ENCODE data around the gene TTI1. TPM values are rescaled to one million over a fixed set of nuclear protein-coding genes. Genes with fewer than 3 reads are reported as not detected.
A peak's percentile ranks its signal among the peaks of the same experiment; 100 is the strongest.

Gene TTI1
- polyA plus RNA-seq, 1 experiment, result 15.1 TPM

- no peak for DNase-seq (ENCODE audit: low read depth, low spot score)
- CTCF ChIA-PET, result interaction anchor here (0.8 to 1.6 kb wide), 3 partner anchors 69 to 423 kb away, joined by 3 to 5 read pairs (median 3); no protein-coding TSS in a partner anchor
- no peak overlapping the region for H3K27ac ChIP-seq (ENCODE audit: low read depth, low read length)
- H3K27me3 ChIP-seq (ENCODE audit: control insufficient read depth, insufficient read depth, low read length), result no peaks in the 10 kb centered on the region
- no peak overlapping the region for H3K4me3 ChIP-seq (ENCODE audit: low read depth, low read length)
- TF ChIP-seq CTCF (IDR thresholded peaks at IDR 0.05; ENCODE audit: low read depth, low read length), result no peak
- no peaks in the 10 kb centered on the region for H3K9me3 ChIP-seq (ENCODE audit: control insufficient read depth, insufficient read depth, low read length)
- POLR2A ChIA-PET, result no interaction called here
These were observed 45.5 kb downstream of the TTI1 start for GRCh38 chr20:37987602-37988290.

- H3K27ac ChIP-seq (ENCODE audit: low read depth, low read length), result no peak overlapping the region
- no peak overlapping the region for H3K4me3 ChIP-seq (ENCODE audit: low read depth, low read length)
- no peak for TF ChIP-seq CTCF (IDR thresholded peaks at IDR 0.05; ENCODE audit: low read depth, low read length)
- ChIA-PET CTCF (interaction anchor here (0.8 to 1.3 kb wide), 2 partner anchors 70 to 234 kb away, joined by 3 read pairs; no protein-coding TSS in a partner anchor), POLR2A (no interaction called here)
- peak; percentile 6 for DNase-seq (ENCODE audit: low read depth, low spot score)
- no peaks in the 10 kb centered on the region for H3K9me3 ChIP-seq (ENCODE audit: control insufficient read depth, insufficient read depth, low read length)
- H3K27me3 ChIP-seq (ENCODE audit: control insufficient read depth, insufficient read depth, low read length), result no peaks in the 10 kb centered on the region
These were observed 46.2 kb downstream of the TTI1 start for GRCh38 chr20:37986873-37987601.

- CTCF ChIA-PET, result interaction anchor here (0.6 kb wide), 1 partner anchor 21 kb away, joined by 4 read pairs; no protein-coding TSS in a partner anchor
- POLR2A ChIA-PET, result no interaction called here
- no peak for DNase-seq (ENCODE audit: low read depth, low spot score)
- H3K27me3 ChIP-seq (ENCODE audit: control insufficient read depth, insufficient read depth, low read length), result no peaks in the 10 kb centered on the region
- TF ChIP-seq CTCF (IDR thresholded peaks at IDR 0.05; ENCODE audit: low read depth, low read length), result no peak
- H3K4me3 ChIP-seq (ENCODE audit: low read depth, low read length), result no peak overlapping the region
- H3K9me3 ChIP-seq (ENCODE audit: control insufficient read depth, insufficient read depth, low read length), result no peaks in the 10 kb centered on the region
- H3K27ac ChIP-seq (ENCODE audit: low read depth, low read length), result no peak overlapping the region
These were observed 47.0 kb downstream of the TTI1 start for GRCh38 chr20:37986044-37986858.

GRCh38 chr20:37984018-37984785 is 49.1 kb downstream of the TTI1 start:
- CTCF ChIA-PET, result interaction anchor here (1.1 to 1.7 kb wide), 2 partner anchors 9 to 73 kb away, joined by 3 to 10 read pairs; no protein-coding TSS in a partner anchor
- H3K27ac ChIP-seq (ENCODE audit: low read depth, low read length), result no peak overlapping the region
- POLR2A ChIA-PET, result no interaction called here

More at GRCh38 chr20:37984018-37984785, 49.1 kb downstream of the TTI1 start:
- H3K4me3 ChIP-seq (ENCODE audit: low read depth, low read length), result no peak overlapping the region
- no peak for TF ChIP-seq CTCF (IDR thresholded peaks at IDR 0.05; ENCODE audit: low read depth, low read length)
- no peaks in the 10 kb centered on the region for H3K9me3 ChIP-seq (ENCODE audit: control insufficient read depth, insufficient read depth, low read length)
- H3K27me3 ChIP-seq (ENCODE audit: control insufficient read depth, insufficient read depth, low read length), result no peaks in the 10 kb centered on the region
- no peak for DNase-seq (ENCODE audit: low read depth, low spot score)

All from AG04450 (cell line).